Measurements from ENCODE around the gene RGS6.

The RGS6 gene

DNA sequence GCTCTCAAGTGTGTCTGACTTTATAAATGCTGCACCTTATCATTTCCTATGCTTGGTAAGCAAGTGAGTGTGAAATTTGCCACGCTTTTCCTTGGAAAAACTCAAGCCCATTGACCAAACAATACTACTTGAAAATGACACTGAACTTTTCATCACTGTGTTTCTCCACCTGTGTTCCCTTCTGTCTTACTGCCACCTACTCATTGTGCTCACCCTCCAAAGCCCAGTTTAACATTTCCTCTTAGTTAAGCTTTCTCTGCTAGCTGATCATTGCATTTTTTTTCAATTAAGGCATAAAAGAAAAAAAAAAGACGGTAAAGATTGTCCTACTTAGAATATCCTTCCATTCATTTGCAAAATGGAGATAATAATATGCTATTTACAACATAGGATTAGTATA lies 516.0 kb downstream of the RGS6 start:
- no peak overlapping the region for H3K4me3 ChIP-seq (IDR thresholded peaks at IDR 0.05; ENCODE audit: insufficient read depth, low read depth, low read length)
- TF ChIP-seq, protein P1, sequence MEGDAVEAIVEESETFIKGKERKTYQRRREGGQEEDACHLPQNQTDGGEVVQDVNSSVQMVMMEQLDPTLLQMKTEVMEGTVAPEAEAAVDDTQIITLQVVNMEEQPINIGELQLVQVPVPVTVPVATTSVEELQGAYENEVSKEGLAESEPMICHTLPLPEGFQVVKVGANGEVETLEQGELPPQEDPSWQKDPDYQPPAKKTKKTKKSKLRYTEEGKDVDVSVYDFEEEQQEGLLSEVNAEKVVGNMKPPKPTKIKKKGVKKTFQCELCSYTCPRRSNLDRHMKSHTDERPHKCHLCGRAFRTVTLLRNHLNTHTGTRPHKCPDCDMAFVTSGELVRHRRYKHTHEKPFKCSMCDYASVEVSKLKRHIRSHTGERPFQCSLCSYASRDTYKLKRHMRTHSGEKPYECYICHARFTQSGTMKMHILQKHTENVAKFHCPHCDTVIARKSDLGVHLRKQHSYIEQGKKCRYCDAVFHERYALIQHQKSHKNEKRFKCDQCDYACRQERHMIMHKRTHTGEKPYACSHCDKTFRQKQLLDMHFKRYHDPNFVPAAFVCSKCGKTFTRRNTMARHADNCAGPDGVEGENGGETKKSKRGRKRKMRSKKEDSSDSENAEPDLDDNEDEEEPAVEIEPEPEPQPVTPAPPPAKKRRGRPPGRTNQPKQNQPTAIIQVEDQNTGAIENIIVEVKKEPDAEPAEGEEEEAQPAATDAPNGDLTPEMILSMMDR (conservative IDR thresholded peaks at IDR 0.05; ENCODE audit: low read depth, low read length), result no peak

DNA sequence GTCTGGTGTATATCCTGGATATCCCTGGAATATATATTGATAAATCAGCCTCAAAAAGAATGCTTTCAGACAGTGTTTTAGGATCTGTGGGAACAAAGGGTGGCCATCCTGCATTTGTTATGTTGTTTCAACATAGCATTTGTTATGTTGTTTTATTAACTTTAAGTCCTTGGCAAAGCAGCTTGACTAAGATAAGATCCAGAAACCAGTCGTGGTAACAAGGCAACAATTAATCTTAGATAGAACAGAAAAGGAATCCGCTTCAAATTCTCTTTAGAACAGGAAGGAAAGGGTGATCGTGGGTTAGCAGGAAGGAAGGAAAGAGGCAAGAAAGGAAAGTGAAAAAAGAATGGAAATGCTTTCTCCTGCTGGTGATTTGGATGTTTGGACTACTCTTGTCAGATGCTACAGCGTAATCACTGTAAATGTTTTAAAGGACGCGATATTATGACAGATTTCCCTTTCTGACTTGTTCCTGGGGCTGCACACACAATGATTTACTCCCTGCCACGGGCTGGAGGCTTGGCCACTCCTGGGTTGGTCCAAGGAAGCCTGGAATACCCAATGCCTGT lies 518.3 kb downstream of the RGS6 start:
- H4K20me1 ChIP-seq (ENCODE audit: insufficient read depth), result no peaks in the 10 kb centered on the region
- H3K27ac ChIP-seq, result peak overlapping the region; percentile 100
- H3K79me2 ChIP-seq (ENCODE audit: insufficient read depth, low read depth), result no peaks in the 10 kb centered on the region
- no peaks in the 10 kb centered on the region for H3K36me3 ChIP-seq (ENCODE audit: insufficient read depth)
- peak overlapping the region; percentile 14; the same call in 1 of the 2 replicates for H2AFZ ChIP-seq (ENCODE audit: low read depth)
- peak overlapping the region; percentile 61 for H3K4me2 ChIP-seq
- H3K4me3 ChIP-seq (IDR thresholded peaks at IDR 0.05; ENCODE audit: insufficient read depth, low read depth, low read length), result no peak overlapping the region
- TF ChIP-seq, protein P1 (conservative IDR thresholded peaks at IDR 0.05; ENCODE audit: low read depth, low read length), result no peak
- peaks cover 70% of the 10 kb centered on the region for H3K4me1 ChIP-seq (ENCODE audit: low read depth, poor library complexity, severe bottlenecking)
- H3K9ac ChIP-seq, result peak overlapping the region; percentile 90
- no peaks in the 10 kb centered on the region for H3K27me3 ChIP-seq (ENCODE audit: insufficient read depth, low read depth)

More for the DNA sequence above, 516.0 kb downstream of the RGS6 start:
- Histone ChIP-seq H3K79me2 (ENCODE audit: insufficient read depth, low read depth) (no peaks in the 10 kb centered on the region), H3K4me1 (ENCODE audit: low read depth, poor library complexity, severe bottlenecking) (peaks cover 59% of the 10 kb centered on the region), H3K36me3 (ENCODE audit: insufficient read depth) (no peaks in the 10 kb centered on the region), H3K9ac (no peak overlapping the region), H2AFZ (ENCODE audit: low read depth) (no peak overlapping the region), H3K4me2 (no peak overlapping the region; the same call in 1 of the 2 replicates), H3K27me3 (ENCODE audit: insufficient read depth, low read depth) (no peaks in the 10 kb centered on the region), H4K20me1 (ENCODE audit: insufficient read depth) (no peaks in the 10 kb centered on the region), H3K27ac (no peak overlapping the region)

DNA sequence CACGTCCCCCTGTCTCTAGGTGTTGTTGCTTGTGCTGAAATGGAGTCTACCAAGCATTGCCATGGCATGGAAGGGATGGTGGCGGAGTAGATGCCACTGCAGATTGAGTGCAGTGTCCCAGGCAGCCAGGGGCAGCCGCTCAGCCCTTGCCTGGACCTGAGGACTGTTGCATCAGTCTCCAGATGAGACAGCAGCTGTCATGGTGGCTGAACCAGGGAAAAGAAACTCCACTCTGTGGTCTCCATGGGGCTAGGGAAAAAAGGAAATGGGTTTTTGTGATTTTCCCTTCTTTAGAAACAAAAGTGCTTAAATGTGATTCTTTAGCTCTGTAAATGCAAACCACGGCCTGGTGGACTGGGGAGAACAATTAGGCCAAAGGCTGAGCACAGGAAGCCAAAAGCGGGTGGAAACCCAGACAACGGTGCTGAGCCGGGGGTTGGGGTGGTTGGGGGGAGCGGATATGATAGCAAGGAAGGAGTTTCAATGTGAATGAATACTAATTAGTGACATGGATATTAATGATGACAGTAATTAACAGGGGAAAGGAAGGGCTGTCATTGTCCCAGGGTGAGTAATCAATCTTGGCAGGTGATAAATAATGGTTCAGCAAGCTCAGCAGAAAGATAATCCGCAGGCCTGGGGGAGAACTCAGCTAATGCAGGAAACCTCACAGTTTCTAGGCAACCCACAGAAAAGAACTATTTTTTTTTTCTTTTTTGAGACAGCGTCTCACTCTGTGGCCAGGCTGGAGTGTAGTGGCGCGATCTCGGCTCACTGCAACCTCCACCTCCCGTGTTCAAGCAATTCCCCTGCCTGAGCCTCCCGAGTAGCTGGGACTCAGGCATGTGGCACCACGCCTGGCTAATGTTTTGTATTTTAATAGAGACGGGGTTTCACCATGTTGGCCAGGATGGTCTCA lies 519.1 kb downstream of the RGS6 start:
- TF ChIP-seq, protein P1 (conservative IDR thresholded peaks at IDR 0.05; ENCODE audit: low read depth, low read length), result no peak
- Histone ChIP-seq H3K4me3 (IDR thresholded peaks at IDR 0.05; ENCODE audit: insufficient read depth, low read depth, low read length) (no peak overlapping the region), H3K9ac (peak overlapping the region; percentile 90), H3K27me3 (ENCODE audit: insufficient read depth, low read depth) (no peaks in the 10 kb centered on the region), H3K27ac (peak overlapping the region; percentile 100), H4K20me1 (ENCODE audit: insufficient read depth) (no peaks in the 10 kb centered on the region), H3K4me2 (peak overlapping the region; percentile 87), H3K79me2 (ENCODE audit: insufficient read depth, low read depth) (no peaks in the 10 kb centered on the region), H3K4me1 (ENCODE audit: low read depth, poor library complexity, severe bottlenecking) (peaks cover 76% of the 10 kb centered on the region), H3K36me3 (ENCODE audit: insufficient read depth) (no peaks in the 10 kb centered on the region), H2AFZ (ENCODE audit: low read depth) (peak overlapping the region; percentile 14; the same call in 1 of the 2 replicates)

DNA sequence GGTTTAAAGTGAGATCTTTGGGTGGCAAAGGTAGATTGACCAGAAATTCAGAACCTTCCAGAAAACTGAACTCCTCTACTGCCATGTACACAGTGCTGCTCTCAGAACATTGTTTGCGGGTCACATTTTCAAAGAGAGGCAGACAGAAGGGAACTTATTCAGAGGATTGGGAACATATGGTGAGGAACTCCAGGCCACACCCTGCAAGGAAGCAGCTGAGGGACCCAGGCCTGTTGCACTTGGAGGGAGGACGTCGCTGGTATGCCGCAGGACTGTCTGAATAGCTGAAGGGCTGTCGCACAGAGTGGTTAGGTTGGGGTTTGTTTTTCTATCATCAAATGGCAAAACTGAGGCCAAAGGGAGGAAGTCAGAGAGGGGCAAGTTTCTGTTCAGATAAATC lies 520.5 kb downstream of the RGS6 start:
- H2AFZ ChIP-seq (ENCODE audit: low read depth), result peak overlapping the region; percentile 51
- H3K4me1 ChIP-seq (ENCODE audit: low read depth, poor library complexity, severe bottlenecking), result peaks cover 78% of the 10 kb centered on the region
- H3K79me2 ChIP-seq (ENCODE audit: insufficient read depth, low read depth), result no peaks in the 10 kb centered on the region
- no peaks in the 10 kb centered on the region for H3K27me3 ChIP-seq (ENCODE audit: insufficient read depth, low read depth)
- H3K27ac ChIP-seq, result peak overlapping the region; percentile 100
- no peaks in the 10 kb centered on the region for H3K36me3 ChIP-seq (ENCODE audit: insufficient read depth)
- TF ChIP-seq, protein P1 (conservative IDR thresholded peaks at IDR 0.05; ENCODE audit: low read depth, low read length), result no peak
- H4K20me1 ChIP-seq (ENCODE audit: insufficient read depth), result no peaks in the 10 kb centered on the region
- H3K9ac ChIP-seq, result peak overlapping the region; percentile 90
- peak overlapping the region; percentile 87 for H3K4me2 ChIP-seq
- no peak overlapping the region for H3K4me3 ChIP-seq (IDR thresholded peaks at IDR 0.05; ENCODE audit: insufficient read depth, low read depth, low read length)
